ENCODE results near the gene S100A1. TPM values are rescaled to one million over a fixed set of nuclear protein-coding genes. Genes with fewer than 3 reads are reported as not detected.
"Not testable (repeated sequence)": the region's sequence is repeated elsewhere in the genome, so short reads cannot be mapped to it uniquely, and the experiment has no call there.

The S100A1 gene
- total RNA-seq, 1 donor from 2014 or later, result not detected

- no peak overlapping the region for H3K9ac ChIP-seq
- H3K36me3 ChIP-seq, result no peaks in the 10 kb centered on the region
- H3K4me1 Mint-ChIP-seq, result peaks cover 18% of the 10 kb centered on the region
- H2AFZ ChIP-seq (replicated peaks), result no peak overlapping the region
- H3K9me3 Mint-ChIP-seq, result no peaks in the 10 kb centered on the region
- no peak overlapping the region for H3K4me3 ChIP-seq
- H3K27me3 Mint-ChIP-seq (ENCODE audit: insufficient read depth, low read depth), result no peaks in the 10 kb centered on the region
- no peak overlapping the region for H3K4me3 Mint-ChIP-seq
- H3K27ac ChIP-seq, result no peak overlapping the region
- H3K79me2 ChIP-seq (ENCODE audit: low read depth), result no peaks in the 10 kb centered on the region
- no peaks in the 10 kb centered on the region for H3K27me3 ChIP-seq
- TF ChIP-seq, protein P1, sequence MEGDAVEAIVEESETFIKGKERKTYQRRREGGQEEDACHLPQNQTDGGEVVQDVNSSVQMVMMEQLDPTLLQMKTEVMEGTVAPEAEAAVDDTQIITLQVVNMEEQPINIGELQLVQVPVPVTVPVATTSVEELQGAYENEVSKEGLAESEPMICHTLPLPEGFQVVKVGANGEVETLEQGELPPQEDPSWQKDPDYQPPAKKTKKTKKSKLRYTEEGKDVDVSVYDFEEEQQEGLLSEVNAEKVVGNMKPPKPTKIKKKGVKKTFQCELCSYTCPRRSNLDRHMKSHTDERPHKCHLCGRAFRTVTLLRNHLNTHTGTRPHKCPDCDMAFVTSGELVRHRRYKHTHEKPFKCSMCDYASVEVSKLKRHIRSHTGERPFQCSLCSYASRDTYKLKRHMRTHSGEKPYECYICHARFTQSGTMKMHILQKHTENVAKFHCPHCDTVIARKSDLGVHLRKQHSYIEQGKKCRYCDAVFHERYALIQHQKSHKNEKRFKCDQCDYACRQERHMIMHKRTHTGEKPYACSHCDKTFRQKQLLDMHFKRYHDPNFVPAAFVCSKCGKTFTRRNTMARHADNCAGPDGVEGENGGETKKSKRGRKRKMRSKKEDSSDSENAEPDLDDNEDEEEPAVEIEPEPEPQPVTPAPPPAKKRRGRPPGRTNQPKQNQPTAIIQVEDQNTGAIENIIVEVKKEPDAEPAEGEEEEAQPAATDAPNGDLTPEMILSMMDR (IDR thresholded peaks at IDR 0.05), result no peak
- H3K4me1 ChIP-seq, result peaks cover 20% of the 10 kb centered on the region
- no peaks in the 10 kb centered on the region for H3K36me3 Mint-ChIP-seq
- H3K9me3 ChIP-seq (ENCODE audit: low read depth), result no peaks in the 10 kb centered on the region
- DNase-seq (ENCODE audit: low spot score), result no peak
- H4K20me1 ChIP-seq (ENCODE audit: low read depth), result no peaks in the 10 kb centered on the region
- H3F3A ChIP-seq (ENCODE audit: low read depth), result peaks cover 8% of the 10 kb centered on the region
- H3K4me2 ChIP-seq, result no peak overlapping the region
- no peak overlapping the region for H3K27ac Mint-ChIP-seq
These were observed 40.9 kb upstream of the S100A1 start for GRCh38 chr1:153587314-153587713.

DNA sequence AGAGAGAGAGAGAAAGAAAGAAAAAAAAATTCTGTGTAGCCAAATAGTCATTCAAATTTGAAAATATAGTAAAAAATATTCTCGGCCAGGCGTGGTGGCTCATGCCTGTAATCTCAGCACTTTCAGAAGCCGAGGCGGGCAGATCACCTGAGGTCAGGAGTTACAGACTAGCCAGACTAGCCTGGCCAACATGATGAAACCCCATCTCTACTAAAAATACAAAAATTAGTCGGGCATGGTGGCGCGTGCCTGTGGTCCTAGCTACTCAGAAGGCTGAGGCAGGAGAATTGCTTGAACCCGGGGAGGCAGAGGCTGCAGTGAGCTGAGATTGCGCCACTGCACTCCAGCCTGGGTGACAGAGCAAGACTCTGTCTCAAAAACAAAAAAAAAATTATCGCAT lies 40.2 kb upstream of the S100A1 start:
- peaks cover 25% of the 10 kb centered on the region for H3K4me1 Mint-ChIP-seq
- not testable (repeated sequence) for H3K79me2 ChIP-seq (ENCODE audit: low read depth); H3K4me3 Mint-ChIP-seq; H2AFZ ChIP-seq (replicated peaks); H3K9me3 ChIP-seq (ENCODE audit: low read depth); H3K4me2 ChIP-seq; H3K27ac ChIP-seq; DNase-seq (ENCODE audit: low spot score); H3K27me3 ChIP-seq; H4K20me1 ChIP-seq (ENCODE audit: low read depth); H3K36me3 ChIP-seq; H3K27ac Mint-ChIP-seq; H3K9ac ChIP-seq; H3K36me3 Mint-ChIP-seq; H3K9me3 Mint-ChIP-seq; H3K27me3 Mint-ChIP-seq (ENCODE audit: insufficient read depth, low read depth); H3K4me3 ChIP-seq
- H3F3A ChIP-seq (ENCODE audit: low read depth), result peaks cover 15% of the 10 kb centered on the region
- H3K4me1 ChIP-seq, result peaks cover 27% of the 10 kb centered on the region

- DNase-seq (ENCODE audit: low spot score), result no peak
- H3K9me3 Mint-ChIP-seq, result no peaks in the 10 kb centered on the region
- H3K9me3 ChIP-seq (ENCODE audit: low read depth), result no peaks in the 10 kb centered on the region
- no peak overlapping the region for H3K4me3 ChIP-seq
- no peaks in the 10 kb centered on the region for H3K27me3 ChIP-seq
- no peak overlapping the region for H3K4me3 Mint-ChIP-seq
- no peak overlapping the region for H3K27ac Mint-ChIP-seq
- H4K20me1 ChIP-seq (ENCODE audit: low read depth), result no peaks in the 10 kb centered on the region
- no peak overlapping the region for H2AFZ ChIP-seq (replicated peaks)
- peaks cover 28% of the 10 kb centered on the region for H3K4me1 ChIP-seq
- H3K79me2 ChIP-seq (ENCODE audit: low read depth), result no peaks in the 10 kb centered on the region
- peaks cover 25% of the 10 kb centered on the region for H3K4me1 Mint-ChIP-seq
- H3K9ac ChIP-seq, result no peak overlapping the region
- no peak overlapping the region for H3K4me2 ChIP-seq
- H3F3A ChIP-seq (ENCODE audit: low read depth), result peaks cover 16% of the 10 kb centered on the region
- H3K36me3 ChIP-seq, result no peaks in the 10 kb centered on the region
- TF ChIP-seq, protein P1 (IDR thresholded peaks at IDR 0.05), result no peak
- TF ChIP-seq EZH2phosphoT487 (IDR thresholded peaks at IDR 0.05) (no peak), EZH2 (IDR thresholded peaks at IDR 0.05) (no peak)
- no peaks in the 10 kb centered on the region for H3K27me3 Mint-ChIP-seq (ENCODE audit: insufficient read depth, low read depth)
- no peak overlapping the region for H3K27ac ChIP-seq
- H3K36me3 Mint-ChIP-seq, result no peaks in the 10 kb centered on the region
These were observed 39.8 kb upstream of the S100A1 start for GRCh38 chr1:153588482-153588881.

- H3K79me2 ChIP-seq (ENCODE audit: low read depth), result no peaks in the 10 kb centered on the region
- no peak overlapping the region for H2AFZ ChIP-seq (replicated peaks)
- H3K9me3 Mint-ChIP-seq, result no peaks in the 10 kb centered on the region
- H3K27me3 Mint-ChIP-seq (ENCODE audit: insufficient read depth, low read depth), result peaks cover 2% of the 10 kb centered on the region
- no peaks in the 10 kb centered on the region for H3K36me3 Mint-ChIP-seq
- peak overlapping the region; percentile 21 for H3K4me2 ChIP-seq
- no peaks in the 10 kb centered on the region for H3K36me3 ChIP-seq
- no peak overlapping the region for H3K4me3 ChIP-seq
- no peaks in the 10 kb centered on the region for H3K27me3 ChIP-seq
- H3K9me3 ChIP-seq (ENCODE audit: low read depth), result no peaks in the 10 kb centered on the region
- no peak overlapping the region for H3K4me3 Mint-ChIP-seq
- peak overlapping the region; percentile 53 for H3K27ac ChIP-seq
- TF ChIP-seq EZH2phosphoT487 (IDR thresholded peaks at IDR 0.05), result no peak
- TF ChIP-seq EZH2 (IDR thresholded peaks at IDR 0.05), result no peak
- TF ChIP-seq, protein P1 (IDR thresholded peaks at IDR 0.05), result no peak
- H3K9ac ChIP-seq, result no peak overlapping the region
- peak overlapping the region; percentile 78 for H3K27ac Mint-ChIP-seq
- peaks cover 9% of the 10 kb centered on the region for H3F3A ChIP-seq (ENCODE audit: low read depth)
- peaks cover 15% of the 10 kb centered on the region for H3K4me1 Mint-ChIP-seq
- H3K4me1 ChIP-seq, result peaks cover 9% of the 10 kb centered on the region
- DNase-seq (ENCODE audit: low spot score), result no peak
- no peaks in the 10 kb centered on the region for H4K20me1 ChIP-seq (ENCODE audit: low read depth)
These were observed 35.5 kb upstream of the S100A1 start for GRCh38 chr1:153592748-153593147.
